Right ventricle myocardium superior (tissue), 1 donor: ENCODE data around the gene MUC20. TPM values are rescaled to one million over a fixed set of nuclear protein-coding genes. Genes with fewer than 3 reads are reported as not detected.
A peak's percentile ranks its signal among the peaks of the same experiment; 100 is the strongest.
"Not testable (repeated sequence)": the region's sequence is repeated elsewhere in the genome, so short reads cannot be mapped to it uniquely, and the experiment has no call there.

Source experiments
- ATAC-seq: fragments of 200-7000 bp; cut with Tn5 transposase; one replicate; pipeline ENCODE4 v1.9.1; 2020; ENCODE audit warnings: mild to moderate bottlenecking; ENCODE audit not compliant: poor library complexity
- DNase-seq: peaks from one replicate; pipeline ENCODE4 v3.0.0-alpha.2; 2020
- intact Hi-C: fragments of 100-400 bp; cut with DNase I; formaldehyde crosslinking; loops from one replicate; pipeline ENCODE4 v1.11.2; 2022
- total RNA-seq: library from RNA; stranded (reverse); fragmentation: NEBNext Ultra II Directional; extraction: Animal tissue kit (Norgen Biotek cat#: 25700); gene quantifications from one replicate; pipeline ENCODE4 v1.2.1, GENCODE V29; 2021
- donor health status: DM: no; HTN: yes; CAD: no; lungs with severe emphysema.

MUC20 gene
- total RNA-seq, 1 donor from 2014 or later, result 5.4 TPM

- DNase-seq, intact Hi-C loops, ATAC-seq: not testable (repeated sequence)
Measured at GRCh38 chr3:195691596-195692353, 29.0 kb upstream of the MUC20 start.

GRCh38 chr3:195692354-195692685 is 28.5 kb upstream of the MUC20 start:
- DNase-seq, result no peak
- intact Hi-C loops, result no loop called here
- no peak for ATAC-seq

- ATAC-seq (no peak), DNase-seq (no peak)
- intact Hi-C loops, result no loop called here
Measured at GRCh38 chr3:195692781-195693427, 27.9 kb upstream of the MUC20 start.

GRCh38 chr3:195693428-195694216 is 27.2 kb upstream of the MUC20 start:
- intact Hi-C loops, result no loop called here
- no peak for DNase-seq
- no peak for ATAC-seq

- DNase-seq, intact Hi-C loops, ATAC-seq: not testable (repeated sequence)
Measured at GRCh38 chr3:195694217-195695076, 26.3 kb upstream of the MUC20 start.

GRCh38 chr3:195696632-195697278 is 24.0 kb upstream of the MUC20 start:
- no peak for DNase-seq
- peak; percentile 1 for ATAC-seq
- intact Hi-C loops, result no loop called here

GRCh38 chr3:195697582-195698324 is 23.0 kb upstream of the MUC20 start:
- ATAC-seq, result peak; percentile 29
- DNase-seq, result no peak
- intact Hi-C loops, result no loop called here

- no peak for ATAC-seq
Measured at GRCh38 chr3:195698325-195698646, 22.5 kb upstream of the MUC20 start.

GRCh38 chr3:195698647-195699387 is 22.0 kb upstream of the MUC20 start:
- ATAC-seq (no peak), DNase-seq (no peak)
- intact Hi-C loops, result no loop called here

More at GRCh38 chr3:195698325-195698646, 22.5 kb upstream of the MUC20 start:
- DNase-seq, result no peak
- intact Hi-C loops, result no loop called here

GRCh38 chr3:195699388-195699771 is 21.4 kb upstream of the MUC20 start:
- no peak for ATAC-seq
- no peak for DNase-seq
- intact Hi-C loops, result no loop called here

- ATAC-seq, result no peak
- intact Hi-C loops, result no loop called here
- no peak for DNase-seq
Measured at GRCh38 chr3:195699860-195700259, 20.9 kb upstream of the MUC20 start.

GRCh38 chr3:195700319-195700718 is 20.5 kb upstream of the MUC20 start:
- ATAC-seq (no peak), DNase-seq (no peak)
- intact Hi-C loops, result no loop called here

- intact Hi-C loops, result no loop called here
- no peak for ATAC-seq
- DNase-seq, result no peak
Measured at GRCh38 chr3:195701042-195701915, 19.5 kb upstream of the MUC20 start.

- intact Hi-C loops, result no loop called here
- ATAC-seq, result no peak
Measured at GRCh38 chr3:195703776-195704175, 17.0 kb upstream of the MUC20 start.

GRCh38 chr3:195704433-195704999 is 16.3 kb upstream of the MUC20 start:
- intact Hi-C loops, result no loop called here
- DNase-seq, result peak; percentile 18

More at GRCh38 chr3:195703776-195704175, 17.0 kb upstream of the MUC20 start:
- peak; percentile 6 for DNase-seq

More at GRCh38 chr3:195704433-195704999, 16.3 kb upstream of the MUC20 start:
- no peak for ATAC-seq
